ENCODE measurements around the gene MARCO.

GRCh38 chr2:118943286-118943685 lies 1.3 kb downstream of the MARCO start:
- TF ChIP-seq POLR2AphosphoS5 (IDR thresholded peaks at IDR 0.05; ENCODE audit: low read depth, low read length) (no peak), EZH2 (IDR thresholded peaks at IDR 0.05) (no peak), POLR2A (IDR thresholded peaks at IDR 0.05; ENCODE audit: borderline replicate concordance, extremely low read depth, insufficient read depth, insufficient read length) (no peak), CTCF (IDR thresholded peaks at IDR 0.05 in 2 of 3, conservative IDR thresholded peaks at IDR 0.05 in 1 of 3; ENCODE audit: borderline replicate concordance in 1 of 3, insufficient read depth in 1 of 3, low read depth in 2 of 3, low read length in 2 of 3) (no peak), SIN3A (IDR thresholded peaks at IDR 0.05; ENCODE audit: low read depth) (no peak), JUND (IDR thresholded peaks at IDR 0.05) (no peak), MAX (IDR thresholded peaks at IDR 0.05) (no peak), ATF3 (IDR thresholded peaks at IDR 0.05) (no peak), SRF (IDR thresholded peaks at IDR 0.05; ENCODE audit: low read depth) (no peak), REST (IDR thresholded peaks at IDR 0.05; ENCODE audit: low read depth) (no peak), FOSL1 (IDR thresholded peaks at IDR 0.05; ENCODE audit: low read depth) (no peak), EZH2phosphoT487 (IDR thresholded peaks at IDR 0.05; ENCODE audit: borderline replicate concordance) (no peak)

Measured in HCT116 (cell line).